SH-SY5Y (cell line): ENCODE data around the gene FOS.

Experiments
- GATA2 ChIP-seq: IDR thresholded peaks from 2 replicates; pipeline ENCODE4 v1.6.1; 2011; ENCODE audit warnings: mild to moderate bottlenecking, low read depth, low read length
- GATA3 ChIP-seq: IDR thresholded peaks from 2 replicates; pipeline ENCODE4 v1.6.1; 2011; ENCODE audit warnings: low read depth, mild to moderate bottlenecking, low read length, moderate library complexity

The FOS gene

GRCh38 chr14:75310295-75311111 lies 31.9 kb downstream of the FOS start:
- no peak for TF ChIP-seq GATA2
- no peak for TF ChIP-seq GATA3

- TF ChIP-seq GATA3, result no peak
- no peak for TF ChIP-seq GATA2
Measured at GRCh38 chr14:75311356-75311755, 32.7 kb downstream of the FOS start.

GRCh38 chr14:75312341-75312740 lies 33.7 kb downstream of the FOS start:
- no peak for TF ChIP-seq GATA2
- no peak for TF ChIP-seq GATA3

- no peak for TF ChIP-seq GATA3
- TF ChIP-seq GATA2, result no peak
Measured at GRCh38 chr14:75313294-75313693, 34.7 kb downstream of the FOS start.

- TF ChIP-seq GATA2, result no peak
Measured at GRCh38 chr14:75315144-75315543, 36.5 kb downstream of the FOS start.

- TF ChIP-seq GATA3 (no peak), GATA2 (no peak)
Measured at GRCh38 chr14:75317148-75317547, 38.5 kb downstream of the FOS start.

GRCh38 chr14:75318353-75318752 lies 39.7 kb downstream of the FOS start:
- TF ChIP-seq GATA3 (no peak), GATA2 (no peak)

GRCh38 chr14:75319021-75319420 lies 40.4 kb downstream of the FOS start:
- no peak for TF ChIP-seq GATA2

- TF ChIP-seq GATA2, result no peak
- no peak for TF ChIP-seq GATA3
Measured at GRCh38 chr14:75320196-75320595, 41.6 kb downstream of the FOS start.

- no peak for TF ChIP-seq GATA2
- no peak for TF ChIP-seq GATA3
Measured at GRCh38 chr14:75322746-75323145, 44.1 kb downstream of the FOS start.

- no peak for TF ChIP-seq GATA3
- TF ChIP-seq GATA2, result no peak
Measured at GRCh38 chr14:75323571-75323970, 44.9 kb downstream of the FOS start.

- no peak for TF ChIP-seq GATA3
- no peak for TF ChIP-seq GATA2
Measured at GRCh38 chr14:75328558-75329155, 50.0 kb downstream of the FOS start.

- TF ChIP-seq GATA2 (no peak), GATA3 (no peak)
Measured at GRCh38 chr14:75329369-75329768, 50.7 kb downstream of the FOS start.

- TF ChIP-seq GATA3 (no peak), GATA2 (no peak)
Measured at GRCh38 chr14:75331471-75331870, 52.8 kb downstream of the FOS start.
